COLO668 (cell line): ENCODE measurements around the gene TNPO1.
A peak's percentile ranks its signal among the peaks of the same experiment; 100 is the strongest.
"Not testable (repeated sequence)": the region's sequence is repeated elsewhere in the genome, so short reads cannot be mapped to it uniquely, and the experiment has no call there.

ENCODE experiments used
- DNase-seq: peaks from one replicate; lab custom pipeline; 2025; ENCODE audit not compliant: unreplicated experiment; lab: John Stamatoyannopoulos, UW

Gene TNPO1

DNA sequence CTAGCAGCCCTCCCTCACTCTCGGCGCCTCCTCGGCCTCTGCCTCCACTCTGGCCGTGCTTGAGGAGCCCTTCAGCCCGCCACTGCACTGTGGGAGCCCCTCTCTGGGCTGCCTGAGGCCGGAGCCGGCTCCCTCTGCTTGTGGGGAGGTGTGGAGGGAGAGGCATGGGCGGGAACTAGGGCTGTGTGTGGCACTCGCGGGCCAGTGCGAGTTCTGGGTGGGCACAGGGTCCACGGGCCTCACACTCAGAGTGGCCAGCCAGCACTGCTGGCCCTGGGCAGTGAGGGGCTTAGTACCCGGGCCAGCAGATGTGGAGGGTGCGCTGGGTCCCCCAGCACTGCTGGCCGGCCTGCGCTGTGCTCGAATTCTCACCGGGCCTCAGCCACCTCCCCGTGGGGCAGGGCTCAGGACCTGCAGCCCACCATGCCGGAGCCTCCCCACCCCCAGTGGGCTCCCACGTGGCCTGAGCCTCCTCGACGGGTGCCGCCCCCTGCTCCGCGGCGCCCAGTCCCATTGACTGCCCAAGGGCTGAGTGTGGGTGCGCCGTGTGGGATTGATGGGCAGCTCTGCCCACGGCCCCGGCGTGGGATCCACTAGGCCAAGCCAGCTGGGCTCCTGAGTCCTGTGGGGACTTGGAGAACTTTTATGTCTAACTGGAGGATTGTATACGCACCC is 109.0 kb downstream of the TNPO1 start:
- no peak for DNase-seq

- not testable (repeated sequence) for DNase-seq
Observed at GRCh38 chr5:72932686-72933085, 116.2 kb downstream of the TNPO1 start.

DNA sequence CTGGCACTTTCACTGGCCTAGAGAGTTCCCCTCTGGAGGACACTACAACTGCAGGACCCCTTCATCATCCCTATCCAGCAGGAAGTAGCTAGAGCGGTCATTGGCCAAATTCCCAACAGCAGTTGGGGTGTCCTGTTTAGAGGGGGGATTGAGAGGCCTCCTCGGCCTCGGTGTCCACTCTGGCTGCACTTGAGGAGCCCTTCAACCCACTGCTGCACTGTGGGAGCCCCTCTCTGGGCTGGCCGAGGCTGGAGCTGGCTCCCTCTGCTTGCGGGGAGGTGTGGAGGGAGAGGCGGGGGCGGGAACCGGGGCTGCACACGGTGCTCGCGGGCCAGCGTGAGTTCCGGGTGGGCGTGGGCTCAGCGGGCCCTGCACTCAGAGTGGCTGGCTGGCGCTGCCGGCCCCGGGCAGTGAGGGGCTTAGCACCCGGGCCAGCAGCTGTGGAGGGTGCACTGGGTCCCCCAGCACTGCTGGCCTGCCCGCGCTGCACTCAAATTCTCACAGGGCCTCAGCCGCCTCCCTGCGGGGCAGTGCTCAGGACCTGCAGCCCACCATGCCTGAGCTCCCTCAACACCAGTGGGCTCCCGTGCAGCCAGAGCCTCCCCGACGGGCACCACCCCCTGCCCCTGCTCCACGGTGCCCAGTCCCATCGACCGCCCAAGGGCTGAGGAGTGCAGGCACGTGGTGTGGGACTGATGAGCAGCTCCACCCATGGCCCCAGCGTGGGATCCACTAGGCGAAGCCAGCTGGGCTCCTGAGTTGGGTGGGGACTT is 118.7 kb downstream of the TNPO1 start:
- not testable (repeated sequence) for DNase-seq

DNA sequence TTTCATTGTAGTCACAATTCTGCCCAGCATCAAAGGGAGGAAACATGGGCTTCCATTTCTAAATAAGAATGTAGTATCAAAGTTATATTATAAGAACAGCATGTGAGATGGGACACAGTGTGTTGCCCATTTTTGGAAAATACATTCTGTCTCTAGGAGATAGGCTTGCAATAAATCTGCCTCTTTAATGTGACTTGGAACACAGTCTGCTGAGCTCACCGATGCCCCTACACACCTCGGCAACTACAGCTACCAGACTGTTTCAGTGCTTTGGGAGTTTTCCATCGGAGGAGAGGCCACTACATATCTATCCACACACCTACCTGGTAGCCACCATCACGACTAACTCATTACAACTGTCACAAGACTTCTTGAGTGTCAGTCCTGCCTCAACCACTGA is 120.4 kb downstream of the TNPO1 start:
- no peak for DNase-seq

DNA sequence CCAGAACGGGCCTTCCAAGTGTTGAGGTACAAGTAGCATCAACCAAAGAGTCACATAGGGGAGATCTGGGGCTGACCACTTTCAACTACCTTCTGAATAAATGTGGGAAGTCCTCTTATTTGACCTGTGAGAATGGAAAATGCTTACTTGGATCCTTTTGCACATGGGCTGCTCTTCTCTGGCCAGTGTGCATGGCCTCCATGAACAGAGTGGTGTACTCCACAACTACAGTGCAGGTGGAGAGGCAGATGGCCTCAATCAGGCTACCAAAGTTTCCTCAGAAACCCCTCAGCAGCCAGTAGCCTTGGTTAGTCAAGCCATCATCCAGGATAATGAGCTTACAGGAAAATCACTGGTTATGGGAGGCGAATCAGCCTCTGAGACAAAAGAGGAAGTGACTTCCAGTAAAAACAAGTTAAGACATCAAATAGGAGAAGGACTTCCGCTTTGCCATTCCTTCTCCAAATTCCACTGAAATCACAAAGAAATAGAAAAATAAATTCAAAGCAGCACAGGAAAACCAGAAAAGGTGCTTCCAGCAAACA is 121.1 kb downstream of the TNPO1 start:
- DNase-seq = no peak

DNA sequence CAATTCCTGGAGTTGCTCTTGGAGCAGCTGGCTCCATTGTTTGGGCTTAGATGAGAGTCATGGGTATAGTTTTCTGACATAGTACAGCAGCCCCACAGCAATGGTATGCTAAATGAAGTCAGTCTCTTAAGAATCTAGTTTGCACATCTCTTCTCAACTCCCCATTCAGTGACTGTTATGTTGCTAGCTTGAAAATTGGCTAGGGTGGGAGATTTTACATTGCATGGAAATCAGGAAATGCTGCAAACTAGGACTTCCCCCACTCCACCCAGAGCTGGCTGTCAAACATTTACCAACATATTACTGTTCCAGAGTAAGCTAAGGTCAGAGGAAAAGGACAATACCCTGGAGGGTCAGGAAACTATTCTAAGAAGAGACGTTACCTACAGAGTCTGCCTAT is 121.7 kb downstream of the TNPO1 start:
- no peak for DNase-seq

DNA sequence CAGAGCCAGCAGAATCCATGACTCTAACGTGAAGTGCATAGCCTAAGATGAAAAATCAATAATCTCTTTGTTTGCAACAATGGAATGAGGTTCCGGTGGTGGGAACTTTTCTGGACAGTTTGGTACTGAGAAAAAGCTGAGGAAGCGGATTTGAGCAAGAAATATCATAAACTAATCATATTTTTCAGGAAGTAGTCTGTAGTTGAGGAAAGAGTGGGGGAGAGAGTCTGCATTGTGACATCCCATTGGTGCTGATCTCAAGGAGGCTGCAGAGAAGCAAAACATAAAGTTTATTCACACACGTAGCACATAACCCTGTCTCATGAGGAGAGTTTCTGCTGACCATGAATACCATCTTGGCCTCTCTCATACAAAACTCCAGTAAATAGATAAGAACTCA is 123.6 kb downstream of the TNPO1 start:
- no peak for DNase-seq

DNA sequence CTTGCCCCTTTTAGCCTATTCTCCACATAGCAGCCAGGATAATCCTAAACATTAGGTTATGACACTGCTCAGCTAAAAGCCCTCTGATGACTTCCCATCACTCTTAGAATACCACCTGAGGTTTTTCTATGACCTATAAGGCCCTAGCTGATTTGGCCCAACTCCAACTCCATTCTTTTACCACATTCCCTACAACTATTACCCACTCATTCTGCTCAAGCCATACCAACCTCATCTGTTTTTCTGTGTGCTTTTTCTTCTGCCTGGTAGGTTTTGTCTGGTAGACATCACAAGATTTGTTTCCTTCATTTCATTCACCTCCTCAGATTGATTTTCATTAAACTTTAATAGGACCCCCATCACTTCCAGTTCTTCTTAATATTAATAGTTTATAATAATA is 126.8 kb downstream of the TNPO1 start:
- DNase-seq = no peak

GRCh38 chr5:72947498-72947897 is 131.0 kb downstream of the TNPO1 start:
- DNase-seq = no peak

GRCh38 chr5:72949481-72949880 is 133.0 kb downstream of the TNPO1 start:
- DNase-seq = no peak

DNA sequence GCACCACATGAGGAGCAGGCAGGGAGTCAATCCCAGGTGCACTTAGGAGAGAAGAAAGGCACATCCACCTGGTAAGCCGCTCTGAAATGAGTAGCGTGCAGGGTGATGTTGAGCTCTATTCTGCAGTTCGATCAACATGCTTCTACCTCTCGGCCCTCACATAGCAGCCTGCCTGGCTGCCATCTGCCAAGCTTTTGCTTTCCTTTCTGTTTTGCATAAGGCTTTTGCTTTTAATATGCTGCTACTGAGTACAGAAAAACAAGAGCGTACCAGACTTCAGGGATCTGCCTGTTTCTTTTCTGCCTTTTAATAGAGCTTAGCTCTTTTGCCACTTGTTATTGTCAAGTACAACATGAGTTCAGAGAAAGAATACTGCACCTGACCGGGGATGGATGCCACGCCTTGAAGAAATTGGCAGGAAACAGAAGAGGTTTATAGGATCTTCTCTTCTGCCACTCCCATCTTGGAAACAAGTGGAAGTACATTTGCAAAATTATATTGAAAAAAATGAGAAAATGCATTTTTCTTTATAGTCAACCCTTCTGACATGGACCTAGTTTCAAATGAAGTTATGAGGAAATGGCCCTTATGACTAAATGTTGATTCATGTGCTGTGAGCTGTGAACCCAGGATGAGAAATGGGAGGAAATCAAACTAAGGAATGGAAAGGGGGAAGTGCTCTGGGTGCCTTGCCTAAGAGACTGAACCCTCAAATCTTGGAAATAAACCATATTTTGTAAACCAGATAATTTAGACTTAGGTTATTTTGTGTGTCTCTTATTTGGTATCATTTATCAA is 135.4 kb downstream of the TNPO1 start:
- no peak for DNase-seq

DNA sequence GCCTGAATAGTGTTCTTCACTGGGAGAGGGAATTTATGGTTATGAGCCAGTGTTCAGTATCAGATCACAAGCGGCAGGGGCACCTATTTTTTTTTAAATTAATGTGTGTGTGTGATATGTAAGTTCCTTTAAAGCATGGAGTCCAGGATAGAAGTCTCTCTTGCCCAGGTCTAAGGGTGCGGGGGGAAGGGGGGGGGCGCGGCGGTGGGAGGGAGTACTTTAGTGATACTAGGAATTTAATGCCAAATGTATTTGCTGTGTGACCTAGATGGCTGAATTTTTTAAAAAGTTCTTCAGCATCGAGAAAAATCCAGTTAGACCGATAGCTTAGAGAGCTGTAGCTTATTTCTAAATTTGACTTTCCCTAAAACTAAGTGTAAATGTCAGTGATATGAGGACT is 137.9 kb downstream of the TNPO1 start:
- no peak for DNase-seq

DNA sequence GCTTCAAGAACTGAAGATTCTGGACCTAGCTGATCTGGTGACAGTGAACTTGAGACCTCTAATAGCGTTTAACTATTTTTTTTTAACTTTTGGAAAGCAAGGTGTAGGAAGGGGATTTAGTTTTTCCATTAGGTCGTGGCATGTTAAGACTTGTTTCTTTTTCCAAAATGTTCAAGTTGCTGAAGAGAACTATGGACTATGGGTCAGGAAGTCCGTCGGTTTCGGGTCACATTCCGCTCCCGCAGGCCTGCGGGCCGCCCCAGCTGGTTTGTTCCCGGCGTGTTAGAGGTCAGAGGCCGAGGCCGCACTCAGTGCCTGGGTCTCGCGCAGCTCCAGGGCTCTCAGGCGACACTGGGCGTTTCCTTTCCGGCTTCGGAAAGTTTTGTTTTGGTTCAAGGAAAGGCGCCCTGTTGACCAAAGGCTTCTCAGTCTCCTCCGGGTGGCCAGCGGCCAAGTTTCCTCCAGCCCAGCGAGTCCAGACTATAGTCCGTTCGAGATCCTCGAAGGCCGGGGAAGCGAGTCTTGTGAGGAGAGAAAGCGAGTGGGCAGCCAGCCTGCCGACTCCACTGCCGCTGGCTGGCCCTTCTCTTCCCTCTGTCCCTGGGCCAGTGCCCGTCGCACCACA is 138.8 kb downstream of the TNPO1 start:
- peak; percentile 33 for DNase-seq

DNA sequence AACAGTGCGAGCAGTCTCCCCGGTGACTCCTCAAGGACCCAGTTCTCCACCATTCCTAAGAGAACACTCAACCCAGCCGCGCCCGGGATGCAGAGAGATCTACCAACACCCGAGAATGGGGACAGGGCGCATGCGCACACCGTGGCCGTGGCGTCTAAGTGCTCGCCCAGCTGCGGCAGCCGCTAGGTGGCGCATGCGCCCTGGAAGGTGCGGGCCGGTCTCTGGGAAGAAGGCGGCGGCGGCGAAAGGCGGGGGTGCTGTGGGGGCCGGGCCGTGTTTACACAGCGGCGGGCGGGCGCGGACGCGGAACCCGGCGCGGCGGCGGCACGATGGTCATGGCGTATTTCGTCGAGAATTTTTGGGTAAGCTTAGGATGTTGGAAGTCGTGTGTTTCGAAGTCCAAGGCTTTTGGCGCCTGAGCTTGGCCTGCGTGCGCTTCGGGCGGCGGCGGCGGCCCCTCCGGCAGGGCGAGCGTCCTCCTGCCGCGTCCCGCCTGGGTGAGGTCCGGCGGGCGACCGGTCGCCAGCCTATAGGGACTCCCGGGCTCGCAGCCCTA is 139.4 kb downstream of the TNPO1 start, which contains the start of gene FCHO2:
Gene FCHO2, plus strand, starts transcription at position 274 of the 556 bp plus-strand sequence. Its CDS starts 56 bp downstream, at position 330.
- DNase-seq = peak; percentile 95

GRCh38 chr5:72956324-72957140 is 140.1 kb downstream of the TNPO1 start:
- peak; percentile 63 for DNase-seq

- no peak for DNase-seq
Observed at GRCh38 chr5:72957337-72957736, 140.9 kb downstream of the TNPO1 start.

GRCh38 chr5:72959257-72959656 is 142.8 kb downstream of the TNPO1 start:
- no peak for DNase-seq
